HEK293 (cell line): ENCODE data around the gene CHCHD6.

Experiments used
- CTCF ChIA-PET: fragments of 350-600 bp; formaldehyde crosslinking; extraction: SDS; loops from one replicate; lab custom pipeline; 2021; ENCODE audit warnings: antibody characterized with exemption; lab: Yijun Ruan, JAX
- POLR2A ChIA-PET: fragments of 300-600 bp; formaldehyde crosslinking; extraction: SDS; loops from one replicate; lab custom pipeline; 2020; ENCODE audit warnings: antibody characterized with exemption, inconsistent platforms; lab: Yijun Ruan, JAX
- H3K27ac ChIP-seq: fragments of 200-500 bp; sonication (Bioruptor generic); 2 replicates; pipeline ENCODE4 v1.5.1; 2014; ENCODE audit warnings: low read depth, low read length, control low read depth, inconsistent platforms; ENCODE audit errors: extremely low read depth
- H3K36me3 ChIP-seq, 2 experiments: fragments of 200-500 bp in 1 of 2; sonication (Bioruptor generic) in 1 of 2; 1 replicate in 1 of 2; 2 replicates in 1 of 2; pipeline ENCODE4 v1.5.1; 2014 to 2017; ENCODE audit warnings: inconsistent platforms in 2 of 2, low read length in 2 of 2; ENCODE audit not compliant: control insufficient read depth in 2 of 2, insufficient read depth in 1 of 2
- H3K4me1 ChIP-seq: fragments of 200-500 bp; sonication (Bioruptor generic); 2 replicates; pipeline ENCODE4 v1.5.1; 2014; ENCODE audit warnings: mild to moderate bottlenecking, low read length, inconsistent platforms; ENCODE audit not compliant: control insufficient read depth, insufficient read depth
- H3K4me3 ChIP-seq: 2 replicates; pipeline ENCODE4 v1.5.1; 2011; ENCODE audit warnings: low read depth, mild to moderate bottlenecking, control low read depth, low read length, moderate library complexity
- H3K9me3 ChIP-seq: fragments of 200-500 bp; sonication (Bioruptor generic); 2 replicates; pipeline ENCODE4 v1.5.1; 2014; ENCODE audit warnings: low read depth, low read length, inconsistent platforms; ENCODE audit not compliant: control insufficient read depth, insufficient read depth
- EGR2 ChIP-seq: fragments of 450-650 bp; formaldehyde crosslinking; IDR thresholded peaks from 2 replicates; pipeline ENCODE4 v1.5.1; 2016; ENCODE audit warnings: low read depth, missing biosample characterization, missing genetic modification characterization
- GLIS1 ChIP-seq: fragments of 450-650 bp; formaldehyde crosslinking; IDR thresholded peaks from 2 replicates; pipeline ENCODE4 v1.5.1; 2016; ENCODE audit warnings: missing biosample characterization, missing genetic modification characterization
- KLF1 ChIP-seq: fragments of 450-650 bp; formaldehyde crosslinking; IDR thresholded peaks from 2 replicates; pipeline ENCODE4 v1.5.1; 2016; ENCODE audit warnings: missing biosample characterization, missing genetic modification characterization
- REST ChIP-seq: fragments of 450-650 bp; formaldehyde crosslinking; IDR thresholded peaks from 2 replicates; pipeline ENCODE4 v1.5.1; 2016; ENCODE audit warnings: missing biosample characterization, missing genetic modification characterization
- SETDB1 ChIP-seq: IDR thresholded peaks from one replicate; pipeline ENCODE4 v1.6.1; 2017; ENCODE audit warnings: mild to moderate bottlenecking, low read length, moderate library complexity, mixed read lengths; ENCODE audit not compliant: insufficient read length
- WT1 ChIP-seq: fragments of 450-650 bp; formaldehyde crosslinking; IDR thresholded peaks from 2 replicates; pipeline ENCODE4 v1.5.1; 2016; ENCODE audit warnings: missing biosample characterization, missing genetic modification characterization
- ZNF114 ChIP-seq: fragments of 450-650 bp; formaldehyde crosslinking; IDR thresholded peaks from 2 replicates; pipeline ENCODE4 v1.5.0; 2017; ENCODE audit warnings: missing biosample characterization, missing genetic modification characterization
- ZNF146 ChIP-seq: fragments of 450-650 bp; formaldehyde crosslinking; IDR thresholded peaks from 2 replicates; pipeline ENCODE4 v1.5.1; 2016; ENCODE audit warnings: missing biosample characterization, missing genetic modification characterization
- ZNF184 ChIP-seq: fragments of 450-650 bp; IDR thresholded peaks from 2 replicates; pipeline ENCODE4 v1.5.1; 2018; ENCODE audit warnings: missing biosample characterization, mild to moderate bottlenecking, missing genetic modification characterization
- ZNF2 ChIP-seq: fragments of 450-650 bp; formaldehyde crosslinking; IDR thresholded peaks from 2 replicates; pipeline ENCODE4 v1.5.1; 2016; ENCODE audit warnings: missing biosample characterization, missing genetic modification characterization
- ZNF23 ChIP-seq: fragments of 450-650 bp; formaldehyde crosslinking; IDR thresholded peaks from 2 replicates; pipeline ENCODE4 v1.5.1; 2016; ENCODE audit warnings: missing biosample characterization, missing genetic modification characterization, borderline replicate concordance
- ZNF24 ChIP-seq: fragments of 450-650 bp; formaldehyde crosslinking; IDR thresholded peaks from 2 replicates; pipeline ENCODE4 v1.5.1; 2016; ENCODE audit warnings: missing biosample characterization, missing genetic modification characterization
- ZNF362 ChIP-seq: fragments of 450-650 bp; formaldehyde crosslinking; IDR thresholded peaks from 2 replicates; pipeline ENCODE4 v1.5.1; 2016; ENCODE audit warnings: missing biosample characterization, missing genetic modification characterization
- ZNF501 ChIP-seq: fragments of 450-650 bp; formaldehyde crosslinking; IDR thresholded peaks from 2 replicates; pipeline ENCODE4 v1.5.1; 2016; ENCODE audit warnings: missing biosample characterization, missing genetic modification characterization
- ZNF76 ChIP-seq: fragments of 450-650 bp; formaldehyde crosslinking; IDR thresholded peaks from 2 replicates; pipeline ENCODE4; 2016; ENCODE audit warnings: low read depth, missing biosample characterization, missing genetic modification characterization, borderline replicate concordance
- ZNF791 ChIP-seq: fragments of 450-650 bp; formaldehyde crosslinking; IDR thresholded peaks from 2 replicates; pipeline ENCODE4 v1.5.1; 2016; ENCODE audit warnings: missing biosample characterization, missing genetic modification characterization
- ZNF830 ChIP-seq: fragments of 450-650 bp; IDR thresholded peaks from 2 replicates; pipeline ENCODE4 v1.5.0; 2018; ENCODE audit warnings: missing biosample characterization, missing genetic modification characterization, low read depth, mild to moderate bottlenecking, moderate library complexity
- TF ChIP-seq, protein P1 (sequence below): fragments of 450-650 bp; formaldehyde crosslinking; IDR thresholded peaks from 2 replicates; pipeline ENCODE4 v1.5.1; 2017; ENCODE audit warnings: missing biosample characterization, missing genetic modification characterization

CHCHD6 gene

GRCh38 chr3:126891141-126891540, 187.1 kb downstream of the CHCHD6 start:
- no peak overlapping the region for H3K4me3 ChIP-seq
- no peaks in the 10 kb centered on the region for H3K9me3 ChIP-seq
- TF ChIP-seq ZNF501 (tag by site-specific recombination) (no peak), WT1 (tag by site-specific recombination) (no peak), ZNF23 (no peak), SETDB1 (no peak)
- TF ChIP-seq, protein P1, sequence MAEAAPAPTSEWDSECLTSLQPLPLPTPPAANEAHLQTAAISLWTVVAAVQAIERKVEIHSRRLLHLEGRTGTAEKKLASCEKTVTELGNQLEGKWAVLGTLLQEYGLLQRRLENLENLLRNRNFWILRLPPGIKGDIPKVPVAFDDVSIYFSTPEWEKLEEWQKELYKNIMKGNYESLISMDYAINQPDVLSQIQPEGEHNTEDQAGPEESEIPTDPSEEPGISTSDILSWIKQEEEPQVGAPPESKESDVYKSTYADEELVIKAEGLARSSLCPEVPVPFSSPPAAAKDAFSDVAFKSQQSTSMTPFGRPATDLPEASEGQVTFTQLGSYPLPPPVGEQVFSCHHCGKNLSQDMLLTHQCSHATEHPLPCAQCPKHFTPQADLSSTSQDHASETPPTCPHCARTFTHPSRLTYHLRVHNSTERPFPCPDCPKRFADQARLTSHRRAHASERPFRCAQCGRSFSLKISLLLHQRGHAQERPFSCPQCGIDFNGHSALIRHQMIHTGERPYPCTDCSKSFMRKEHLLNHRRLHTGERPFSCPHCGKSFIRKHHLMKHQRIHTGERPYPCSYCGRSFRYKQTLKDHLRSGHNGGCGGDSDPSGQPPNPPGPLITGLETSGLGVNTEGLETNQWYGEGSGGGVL (tag by site-specific recombination): no peak
- TF ChIP-seq, all 188 proteins: peak for 0
- H3K27ac ChIP-seq: no peak overlapping the region
- POLR2A ChIA-PET: no interaction called here
- H3K4me1 ChIP-seq: no peaks in the 10 kb centered on the region
- CTCF ChIA-PET: interaction anchor here (0.6 to 0.7 kb wide), 2 partner anchors 33 to 56 kb away, joined by 3 read pairs; no protein-coding TSS in a partner anchor
- no peaks in the 10 kb centered on the region for H3K36me3 ChIP-seq

DNA sequence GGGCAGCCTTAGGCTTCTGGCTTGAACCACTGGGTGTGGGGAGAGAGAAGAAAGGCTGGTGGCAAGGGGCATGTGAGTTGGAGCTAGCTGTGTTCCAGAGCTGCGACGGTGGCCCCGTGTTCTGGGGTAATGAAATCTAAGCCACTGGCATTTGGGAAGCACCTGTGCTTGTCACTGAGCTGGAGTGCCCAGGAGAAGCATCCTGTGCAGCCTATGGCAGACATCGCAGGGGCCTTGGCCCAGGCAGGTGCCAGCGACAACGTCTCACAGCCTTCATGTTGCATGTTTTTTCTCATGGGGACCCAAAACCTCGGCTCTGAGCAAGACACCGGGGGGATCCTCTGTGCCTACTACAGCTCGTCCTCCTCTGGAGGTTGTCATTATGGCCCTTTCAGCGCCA, 187.8 kb downstream of the CHCHD6 start:
- no peaks in the 10 kb centered on the region for H3K36me3 ChIP-seq
- ChIA-PET POLR2A (no interaction called here), CTCF (interaction anchor here (0.7 kb wide), 1 partner anchor 32 kb away, joined by 3 read pairs; no protein-coding TSS in a partner anchor)
- no peaks in the 10 kb centered on the region for H3K9me3 ChIP-seq
- H3K4me3 ChIP-seq: no peak overlapping the region
- no peak overlapping the region for H3K27ac ChIP-seq
- TF ChIP-seq ZNF114 (tag by site-specific recombination): no peak
- TF ChIP-seq ZNF76 (tag by site-specific recombination): no peak
- TF ChIP-seq ZNF830 (tag by site-specific recombination): no peak
- TF ChIP-seq ZNF146 (tag by site-specific recombination): no peak
- TF ChIP-seq ZNF362 (tag by site-specific recombination): no peak
- TF ChIP-seq GLIS1 (tag by site-specific recombination): no peak
- TF ChIP-seq KLF1 (tag by site-specific recombination): no peak
- TF ChIP-seq EGR2 (tag by site-specific recombination): no peak
- TF ChIP-seq ZNF184 (tag by site-specific recombination): no peak
- no peak for TF ChIP-seq REST (tag by site-specific recombination)
- TF ChIP-seq ZNF2 (tag by site-specific recombination): no peak
- no peak for TF ChIP-seq ZNF791 (tag by site-specific recombination)
- TF ChIP-seq ZNF24 (tag by site-specific recombination): no peak
- H3K4me1 ChIP-seq: no peaks in the 10 kb centered on the region
